ENCODE measurements around the gene TBCD. TPM values are rescaled to one million over a fixed set of nuclear protein-coding genes. Genes with fewer than 3 reads are reported as not detected.
A peak's percentile ranks its signal among the peaks of the same experiment; 100 is the strongest.
"Not testable (repeated sequence)": the region's sequence is repeated elsewhere in the genome, so short reads cannot be mapped to it uniquely, and the experiment has no call there.

Gene TBCD
- total RNA-seq, 1 experiment from 2014 or later, result 17.4 TPM

DNA sequence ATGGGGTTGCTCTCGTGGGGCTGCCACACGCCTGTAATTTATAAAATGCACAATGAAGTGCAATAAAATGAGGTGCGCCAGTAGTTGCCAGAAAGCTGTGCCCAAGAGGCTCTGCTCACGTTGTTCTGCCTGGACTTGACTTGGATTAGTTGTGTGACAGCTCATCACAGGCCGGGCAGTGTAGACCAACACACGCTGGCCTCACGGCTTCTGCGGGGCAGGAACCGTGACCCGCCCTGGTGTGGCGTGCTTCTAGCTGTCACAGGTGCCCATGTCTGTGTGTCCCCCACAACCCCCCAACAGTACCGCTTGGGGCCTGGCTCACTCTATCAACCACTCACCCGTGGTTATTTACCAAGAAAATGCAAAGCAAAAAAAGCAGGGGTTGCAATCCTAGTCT is 200.2 kb downstream of the TBCD start:
- no peak for DNase-seq (ENCODE audit: low read depth)

DNA sequence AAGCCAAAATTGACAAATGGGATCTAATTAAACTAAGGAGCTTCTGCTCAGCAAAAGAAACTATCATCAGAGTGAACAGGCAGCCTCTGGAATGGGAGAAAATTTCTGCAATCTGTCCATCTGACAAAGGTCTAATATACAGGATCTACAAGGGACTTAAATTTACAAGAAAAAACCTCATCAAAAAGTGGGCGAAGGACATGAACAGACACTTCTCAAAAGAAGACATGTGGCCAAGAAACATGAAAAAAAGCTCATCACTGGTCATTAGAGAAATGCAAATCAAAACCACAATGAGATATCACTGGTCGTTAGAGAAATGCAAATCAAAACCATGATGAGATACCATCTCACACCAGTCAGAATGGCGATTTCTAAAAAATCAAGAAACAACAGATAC is 203.2 kb downstream of the TBCD start:
- DNase-seq (ENCODE audit: low read depth), result not testable (repeated sequence)

DNA sequence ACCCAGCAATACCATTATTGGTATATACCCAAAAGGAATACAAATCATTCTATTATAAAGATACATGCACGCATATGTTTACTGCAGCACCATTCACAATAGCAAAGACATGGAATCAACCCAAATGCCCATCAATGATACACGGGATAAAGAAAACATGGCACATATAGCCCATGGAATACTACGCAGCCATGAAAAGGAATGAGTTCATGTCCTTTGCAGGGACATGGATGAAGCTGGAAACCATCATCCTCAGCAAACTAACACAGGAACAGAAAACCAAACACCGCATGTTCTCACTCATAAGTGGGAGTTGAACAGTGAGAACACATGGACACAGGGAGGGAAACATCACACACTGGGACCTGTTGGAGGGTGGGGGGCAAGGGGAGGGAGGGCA is 203.8 kb downstream of the TBCD start:
- not testable (repeated sequence) for DNase-seq (ENCODE audit: low read depth)

DNA sequence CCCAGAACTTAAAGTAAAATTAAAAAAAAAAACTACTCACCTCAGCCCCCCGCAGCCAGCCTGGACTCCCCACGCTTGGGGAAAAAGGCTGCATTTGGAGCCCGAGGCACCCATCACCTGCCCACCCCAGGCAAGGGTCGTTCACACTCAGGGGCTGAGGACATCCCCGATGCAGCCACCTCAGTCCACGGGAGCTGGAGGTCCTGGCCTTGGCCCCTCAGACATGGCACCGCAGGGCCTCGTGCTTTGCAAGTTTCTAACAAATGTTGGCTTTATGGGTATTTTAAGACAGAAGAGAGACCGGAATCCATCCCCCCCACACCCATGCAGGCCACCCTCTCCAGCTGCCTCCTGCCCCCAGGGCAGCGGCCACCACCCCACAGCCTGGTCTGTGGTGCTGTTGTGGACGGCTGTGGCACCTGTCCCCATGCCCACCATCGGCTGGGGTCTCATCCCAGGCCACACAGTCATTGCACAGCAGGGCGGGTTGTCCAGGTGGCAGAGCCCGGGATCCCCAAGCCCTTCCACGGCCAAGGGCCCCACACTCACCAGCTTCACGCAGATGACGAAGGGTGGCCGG is 204.4 kb downstream of the TBCD start:
- DNase-seq (ENCODE audit: low read depth), result no peak

DNA sequence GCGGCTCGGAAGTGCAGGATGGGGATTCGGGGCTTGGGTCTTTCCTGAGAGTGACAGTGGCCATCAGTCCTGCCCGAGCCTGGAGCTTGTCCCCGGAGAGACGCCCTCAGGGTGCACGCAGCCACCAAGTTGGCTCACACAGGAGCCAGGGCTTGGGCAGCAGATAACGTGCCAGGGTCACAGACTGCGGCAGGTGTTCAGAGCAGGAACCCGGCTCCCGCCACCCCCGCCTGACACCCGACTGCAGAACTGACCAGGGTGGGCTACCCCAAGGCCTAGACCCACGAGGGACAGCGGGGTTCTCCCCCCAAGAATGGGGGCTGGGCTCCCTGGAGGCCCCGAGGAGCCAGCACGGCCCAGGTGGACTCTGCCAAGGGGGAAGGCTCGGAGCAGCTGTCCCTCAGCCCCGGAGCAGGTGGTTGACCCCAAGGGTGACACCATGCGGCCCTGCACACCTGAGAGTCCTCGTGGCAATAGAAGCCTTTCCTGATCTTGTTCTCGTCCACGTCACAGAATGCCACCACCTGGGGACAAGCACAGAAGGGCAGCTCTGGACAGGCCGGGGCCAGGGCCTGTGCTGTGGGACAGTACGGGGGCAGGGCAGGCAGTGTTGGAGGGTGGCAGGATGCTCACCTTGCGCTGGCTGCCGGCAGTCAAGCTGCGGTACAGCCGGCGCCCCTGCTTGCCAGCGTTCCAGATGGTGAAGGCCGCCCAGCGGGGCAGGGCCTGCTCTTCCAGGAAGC is 205.0 kb downstream of the TBCD start:
- no peak for DNase-seq (ENCODE audit: low read depth)

DNA sequence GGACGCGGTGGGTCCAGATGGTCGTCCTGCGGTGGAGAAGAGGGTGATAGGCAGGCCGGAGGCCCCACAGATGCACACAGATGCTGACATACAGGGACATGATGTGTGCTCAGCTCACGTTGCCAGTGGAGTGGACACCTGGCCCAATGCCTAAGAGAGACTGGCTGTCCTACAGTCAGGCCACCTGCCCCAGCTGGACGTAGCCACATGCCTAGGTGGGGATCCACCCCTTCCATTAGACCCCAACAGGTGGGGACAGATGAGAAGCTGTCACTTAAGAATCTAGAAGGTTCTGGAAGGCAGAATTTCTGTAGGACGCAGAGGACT is 205.6 kb downstream of the TBCD start:
- no peak for DNase-seq (ENCODE audit: low read depth)

DNA sequence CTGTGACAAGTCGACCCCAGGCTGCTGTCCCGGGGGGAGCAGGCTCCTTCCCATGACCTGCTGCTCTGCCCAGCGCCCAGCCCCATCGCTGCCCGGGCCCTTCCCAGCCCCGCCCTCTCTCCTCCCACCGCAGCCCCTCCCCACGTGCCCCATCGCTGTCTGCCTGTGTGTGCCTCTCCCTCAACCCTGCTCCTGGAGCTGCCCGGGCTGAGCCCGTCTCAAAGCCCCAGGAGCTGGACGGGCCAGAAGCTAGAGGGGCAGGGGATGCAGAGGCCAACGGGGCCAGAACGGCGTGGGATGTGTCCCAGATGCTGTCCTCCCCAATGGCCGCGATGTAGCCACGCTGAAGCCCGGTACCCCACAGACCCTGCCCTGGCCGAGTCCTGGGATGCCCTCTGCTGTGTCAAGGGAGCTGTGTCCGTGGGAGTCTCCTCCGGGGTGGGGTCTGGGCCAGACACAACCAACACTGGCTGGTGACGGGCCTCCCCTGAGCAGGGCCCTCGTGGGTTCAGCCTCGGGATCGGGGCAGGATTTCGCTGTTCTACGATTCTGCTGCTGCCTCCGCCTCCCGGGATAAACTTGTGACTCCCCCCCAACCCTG is 206.2 kb downstream of the TBCD start:
- no peak for DNase-seq (ENCODE audit: low read depth)

DNA sequence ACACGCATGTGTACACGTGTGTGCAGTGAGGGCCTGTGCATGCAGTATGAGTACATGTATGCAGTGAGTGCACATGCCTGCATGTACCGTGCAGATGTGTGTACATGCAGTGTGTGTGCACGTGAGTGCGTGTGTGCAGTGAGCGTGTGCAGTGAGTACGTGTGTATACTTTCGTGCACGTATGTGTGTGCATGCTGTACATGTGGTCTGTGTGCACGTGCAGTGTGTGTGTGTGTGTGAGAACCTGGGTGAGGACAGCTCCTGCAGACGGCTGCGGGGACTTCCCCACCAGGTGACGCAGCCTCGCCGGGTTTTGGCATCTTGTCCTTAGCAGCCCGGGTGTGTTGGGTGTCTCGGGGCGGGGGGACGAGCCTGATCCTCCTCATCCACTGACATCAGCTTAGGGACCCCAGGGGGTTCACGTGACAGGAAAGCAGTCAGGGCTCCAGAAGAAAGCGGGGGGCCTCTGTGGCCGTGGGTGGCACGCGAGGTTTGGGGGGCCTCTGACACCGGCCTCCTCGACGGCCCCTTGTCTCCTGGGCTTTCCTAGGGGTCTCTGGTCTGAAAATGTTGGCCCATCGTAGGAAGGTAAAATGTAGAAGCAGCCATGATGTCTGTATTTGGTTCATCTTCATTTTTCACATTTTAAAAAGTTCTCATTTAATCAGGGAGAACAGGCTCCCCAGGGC is 207.5 kb downstream of the TBCD start:
- DNase-seq (ENCODE audit: low read depth), result no peak

DNA sequence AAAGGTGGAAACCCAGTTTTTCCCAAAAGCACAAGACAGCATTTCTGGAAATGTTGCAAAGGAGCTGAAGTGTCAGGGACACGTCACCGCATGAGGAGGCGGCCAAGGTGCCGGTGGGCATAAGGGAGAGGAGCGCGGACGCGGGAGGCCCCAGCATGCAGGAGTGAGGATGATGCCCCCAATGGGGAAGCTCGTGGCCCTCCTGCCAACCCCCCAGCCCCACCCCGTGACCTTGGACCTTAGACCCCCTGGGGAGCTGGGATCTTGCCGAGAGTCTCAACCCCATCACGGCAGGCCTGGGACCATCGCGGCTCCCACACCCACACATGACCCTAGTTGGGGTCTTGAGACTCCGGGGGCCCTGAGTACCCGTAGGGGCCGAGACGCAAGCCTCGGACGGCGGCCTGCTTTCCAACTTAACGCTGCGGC is 208.1 kb downstream of the TBCD start:
- no peak for DNase-seq (ENCODE audit: low read depth)

DNA sequence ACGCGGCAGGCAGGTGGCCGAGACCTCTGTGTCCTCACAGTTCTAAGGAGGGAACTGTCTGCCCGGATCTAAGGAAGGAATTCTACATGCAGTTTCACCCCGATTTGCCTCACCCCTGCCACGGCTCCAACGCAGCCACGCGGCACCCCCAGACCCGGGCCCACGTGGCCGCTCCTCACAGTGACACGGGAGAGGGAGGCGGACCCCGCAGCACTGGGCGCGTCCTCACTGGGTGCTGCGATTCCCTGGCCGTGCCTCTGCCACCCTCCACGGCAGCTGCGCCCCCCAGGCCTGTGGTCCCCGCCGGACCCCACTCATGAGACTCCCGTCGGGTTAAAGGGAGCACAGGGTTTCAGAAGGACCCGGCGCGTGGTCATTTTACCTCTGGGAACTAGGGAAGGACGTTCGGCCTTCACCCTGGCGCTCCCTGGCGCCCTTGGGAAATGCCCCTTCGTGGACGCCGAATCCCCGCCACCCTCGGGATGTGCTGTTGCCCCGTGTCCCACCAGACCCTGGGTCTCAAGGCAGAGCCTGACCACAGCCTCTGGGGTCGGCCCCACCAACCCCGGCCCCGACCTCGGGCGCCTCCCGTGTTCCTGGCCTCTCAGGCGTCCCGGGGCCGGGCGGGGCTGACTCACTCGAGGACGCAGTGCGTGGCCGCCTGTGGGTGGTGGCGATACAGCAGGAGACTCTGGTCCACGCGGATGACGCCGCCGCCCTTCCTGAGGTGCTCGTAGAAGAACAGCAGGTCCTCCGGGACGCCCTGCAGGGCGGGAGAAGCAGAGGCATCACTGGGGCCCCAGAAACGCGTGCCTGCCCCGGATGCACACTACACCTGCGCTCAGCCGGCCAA is 208.8 kb downstream of the TBCD start:
- no peak for DNase-seq (ENCODE audit: low read depth)

DNA sequence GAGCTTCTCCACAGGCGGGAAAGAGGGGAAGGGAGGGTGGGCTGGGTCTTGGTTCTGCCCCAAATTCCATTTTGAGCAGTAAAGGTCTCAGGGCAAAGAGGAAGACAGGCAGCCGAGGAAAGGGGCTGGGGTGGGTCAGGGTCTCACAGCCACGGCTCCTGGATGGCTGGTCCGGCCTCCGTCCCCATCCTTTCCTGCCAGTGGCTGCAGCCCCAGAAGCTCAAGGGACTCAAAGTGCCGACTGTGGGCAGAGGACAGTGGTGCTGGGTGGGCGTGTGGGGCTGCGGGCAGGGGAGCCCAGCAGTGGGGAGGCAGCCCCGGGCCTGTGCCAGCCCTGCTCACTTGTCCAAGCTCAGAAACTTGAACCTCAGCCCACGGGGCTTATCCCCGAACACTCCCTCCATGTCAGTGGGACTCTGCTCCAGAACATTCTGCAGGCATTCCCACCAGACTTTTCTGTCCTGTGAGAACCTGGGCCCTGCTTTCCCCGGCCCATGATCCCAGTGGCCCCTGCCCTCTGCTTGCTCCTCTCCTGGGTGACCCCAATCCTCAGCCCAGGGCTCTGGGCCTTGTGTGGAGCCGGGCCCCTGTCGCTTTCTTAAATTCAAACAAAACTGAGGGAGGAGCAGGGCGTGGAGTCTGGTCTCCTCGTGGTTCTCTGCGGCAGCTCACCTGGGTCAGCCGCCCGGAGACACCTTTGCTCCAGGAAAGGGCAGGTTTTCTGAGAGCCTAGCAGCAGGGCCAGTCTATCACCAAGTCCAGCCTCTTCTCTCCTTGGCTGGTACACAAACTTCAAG is 209.7 kb downstream of the TBCD start:
- DNase-seq (ENCODE audit: low read depth), result no peak

DNA sequence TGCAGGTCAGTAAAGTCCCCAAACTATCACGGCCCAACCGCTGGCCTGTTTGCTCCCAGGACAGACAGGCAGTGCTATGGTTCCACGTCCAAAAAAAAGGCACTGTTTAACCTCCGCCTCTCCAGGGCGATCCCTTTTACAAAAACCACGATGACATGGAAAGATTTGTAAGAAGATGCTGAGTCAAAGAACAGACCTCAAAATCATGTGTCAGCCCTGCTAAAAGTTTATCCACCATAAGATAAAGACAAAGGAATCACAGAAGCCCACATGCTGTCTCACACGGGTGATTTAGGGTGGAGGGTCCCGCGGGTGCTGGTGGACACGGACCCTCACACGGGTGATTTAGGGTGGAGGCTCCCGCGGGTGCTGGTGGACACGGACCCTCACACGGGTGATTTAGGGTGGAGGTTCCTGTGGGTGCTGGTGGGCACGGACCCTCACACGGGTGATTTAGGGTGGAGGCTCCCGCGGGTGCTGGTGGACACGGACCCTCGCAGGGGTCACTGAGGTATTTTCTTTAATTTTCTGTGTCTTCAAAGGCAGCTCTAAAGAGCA is 210.4 kb downstream of the TBCD start:
- peak; percentile 8 for DNase-seq (ENCODE audit: low read depth)

DNA sequence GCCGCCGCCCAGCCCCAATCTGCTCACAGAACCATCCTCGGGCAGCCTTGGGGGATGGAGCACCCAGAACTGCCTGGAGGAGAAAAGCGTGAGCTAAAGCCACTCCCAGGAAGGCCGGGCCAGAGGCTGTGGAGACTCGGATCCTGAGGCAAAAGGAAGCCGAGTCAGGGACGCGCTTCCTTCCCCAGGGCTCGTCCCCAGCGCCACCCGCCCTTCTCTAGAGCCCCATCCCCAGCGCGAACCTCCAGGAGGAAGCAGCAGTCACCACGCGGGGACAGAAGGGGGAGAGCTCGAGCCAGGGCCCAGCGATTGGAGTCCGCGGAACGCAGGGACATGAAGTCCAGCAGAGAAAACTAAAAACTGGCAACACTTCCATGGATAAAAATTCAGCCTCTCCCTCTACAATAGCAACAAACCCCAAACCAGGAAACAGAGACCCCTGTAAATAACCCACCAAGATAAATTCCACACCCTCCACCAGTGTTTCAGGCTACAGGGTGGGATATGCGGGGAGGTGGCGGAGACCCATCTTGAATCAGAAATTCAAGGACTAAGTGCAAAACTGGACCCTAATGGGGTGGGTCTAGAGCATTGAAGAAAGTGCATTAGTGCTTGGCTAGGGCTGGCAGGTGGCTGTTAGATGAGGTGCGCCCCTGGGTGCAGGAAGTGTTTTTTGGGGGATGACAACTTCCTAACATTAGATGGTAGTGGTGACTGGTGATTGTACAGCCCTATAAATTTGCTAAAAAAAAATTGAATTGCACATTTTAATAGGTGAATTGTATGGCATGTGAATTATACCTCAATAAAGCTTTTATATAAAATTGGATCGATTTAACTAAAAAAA is 211.5 kb downstream of the TBCD start:
- no peak for DNase-seq (ENCODE audit: low read depth)

DNA sequence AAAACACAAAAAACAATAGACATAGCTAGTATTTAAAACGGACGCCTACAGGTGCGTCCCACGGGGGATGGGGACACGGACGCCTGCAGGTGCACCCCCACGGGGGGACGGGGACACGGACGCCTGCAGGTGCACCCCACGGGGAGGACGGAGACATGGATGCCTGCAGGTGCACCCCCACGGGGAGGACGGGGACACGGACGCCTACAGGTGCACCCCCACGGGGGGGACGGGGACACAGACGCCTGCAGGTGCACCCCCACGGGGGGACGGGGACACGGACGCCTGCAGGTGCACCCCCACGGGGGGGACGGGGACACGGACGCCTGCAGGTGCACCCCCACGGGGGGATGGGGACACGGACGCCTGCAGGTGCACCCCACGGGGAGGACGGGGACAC is 212.6 kb downstream of the TBCD start:
- DNase-seq (ENCODE audit: low read depth), result not testable (repeated sequence)

DNA sequence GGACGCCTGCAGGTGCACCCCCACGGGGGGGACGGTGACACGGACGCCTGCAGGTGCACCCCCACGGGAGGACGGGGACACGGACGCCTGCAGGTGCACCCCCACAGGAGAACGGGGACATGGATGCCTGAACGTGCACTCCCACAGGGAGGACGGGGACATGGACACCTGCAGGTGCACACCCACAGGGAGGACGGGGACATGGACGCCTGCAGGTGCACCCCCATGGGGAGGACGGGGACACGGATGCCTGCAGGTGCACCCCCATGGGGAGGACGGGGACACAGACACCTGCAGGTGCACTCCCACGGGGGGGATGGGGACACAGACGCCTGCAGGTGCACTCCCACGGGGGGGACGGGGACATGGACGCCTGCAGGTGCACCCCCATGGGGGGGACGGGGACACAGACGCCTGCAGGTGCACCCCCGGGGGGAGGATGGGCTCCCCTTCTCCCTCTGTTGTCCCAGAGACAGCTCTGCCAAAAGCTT is 213.0 kb downstream of the TBCD start:
- no peak for DNase-seq (ENCODE audit: low read depth)

DNA sequence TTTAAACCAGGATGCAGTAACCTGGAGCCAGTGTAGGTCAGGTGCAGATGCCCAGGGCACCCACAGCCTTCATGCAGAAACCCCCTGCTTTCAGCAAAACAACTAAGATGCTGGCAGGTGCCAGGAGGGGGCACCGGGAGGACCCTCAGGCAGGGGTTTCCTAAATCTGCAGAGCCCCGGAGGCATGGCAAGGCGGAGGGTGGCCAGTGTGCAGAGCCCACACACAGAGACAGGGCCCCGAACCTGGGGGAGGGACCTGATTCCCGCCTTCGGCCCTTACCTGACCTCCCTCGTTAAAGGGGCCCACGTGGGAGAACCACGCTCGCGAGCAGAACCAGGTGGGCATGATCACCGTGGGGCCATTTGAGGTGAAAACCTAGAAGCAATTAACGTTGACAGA is 213.5 kb downstream of the TBCD start:
- no peak for DNase-seq (ENCODE audit: low read depth)

DNA sequence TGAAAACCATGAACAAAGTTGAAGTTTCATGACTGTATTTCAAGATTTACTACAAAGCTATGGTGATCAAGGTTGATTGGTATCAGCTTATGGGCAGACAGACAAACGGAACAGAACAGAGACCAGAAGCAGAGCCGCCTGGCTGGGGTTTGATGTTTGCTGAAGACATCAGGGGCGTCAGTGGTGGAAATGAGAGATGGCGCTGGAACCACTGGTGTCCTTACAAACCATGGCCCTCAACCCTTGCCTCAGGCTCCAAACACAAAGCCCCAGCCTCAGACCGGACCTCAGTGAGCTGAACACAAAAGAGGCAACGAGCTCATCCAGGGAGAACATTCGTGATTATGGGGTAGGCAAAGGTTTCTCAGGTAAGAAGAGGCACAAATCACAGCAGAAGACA is 214.6 kb downstream of the TBCD start:
- DNase-seq (ENCODE audit: low read depth), result no peak

DNA sequence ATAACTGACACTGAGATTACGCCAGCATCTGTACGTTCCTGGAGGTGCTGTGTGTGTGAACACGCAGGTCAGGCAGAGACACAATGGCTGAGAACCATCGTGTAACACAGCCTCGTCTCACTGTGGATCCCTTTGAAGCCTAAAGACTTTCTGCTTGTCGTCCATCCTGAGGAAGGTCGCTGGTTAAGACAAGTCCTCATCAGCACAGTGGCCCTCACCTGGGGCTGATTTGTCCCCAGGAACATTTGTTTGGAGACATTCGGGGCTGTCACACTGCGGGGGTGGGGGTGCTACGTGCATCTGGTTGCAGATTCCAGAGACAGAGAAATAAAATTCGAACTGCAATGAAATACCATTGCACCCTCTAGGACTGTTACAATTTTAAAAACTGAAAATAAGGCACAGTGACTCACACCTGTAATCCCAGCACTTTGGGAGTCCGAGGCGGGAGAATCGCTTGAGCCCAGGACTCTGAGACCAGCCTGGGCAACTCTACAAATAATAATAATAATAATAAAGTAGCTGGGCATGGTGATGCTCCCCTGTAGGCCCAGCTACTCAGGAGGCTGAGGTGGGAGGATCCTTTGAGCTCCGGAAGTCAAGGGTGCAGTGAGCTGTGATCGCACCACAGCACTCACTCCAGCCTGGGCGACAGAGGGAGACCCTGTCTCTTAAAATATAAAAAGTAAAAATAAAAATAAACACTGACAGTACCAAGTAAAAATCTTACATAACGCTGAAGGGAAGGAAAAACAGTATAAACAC is 215.6 kb downstream of the TBCD start:
- DNase-seq (ENCODE audit: low read depth), result no peak
